DOHH2 (cell line): ENCODE results near the gene ROR2.

Source experiments
- H3F3A ChIP-seq: fragments of 200-600 bp; sonication (generic), shearing (Covaris generic); 2 replicates; pipeline ENCODE4 v1.6.0; 2016; ENCODE audit warnings: antibody characterized with exemption, mild to moderate bottlenecking; ENCODE audit not compliant: control insufficient read depth, insufficient read depth
- H3K27ac ChIP-seq: fragments of 200-600 bp; sonication (generic); 2 replicates; pipeline ENCODE4 v1.5.1; 2014; ENCODE audit warnings: low read depth, mild to moderate bottlenecking, low read length, moderate library complexity
- H3K27me3 ChIP-seq: fragments of 200-600 bp; sonication (generic); 2 replicates; pipeline ENCODE4 v1.6.1; 2014; ENCODE audit warnings: mild to moderate bottlenecking, low read length, mixed read lengths; ENCODE audit not compliant: control insufficient read depth
- H3K36me3 ChIP-seq: fragments of 200-600 bp; sonication (generic); 2 replicates; pipeline ENCODE4 v1.6.1; 2014; ENCODE audit warnings: mild to moderate bottlenecking, low read length, moderate library complexity, mixed read lengths; ENCODE audit not compliant: control insufficient read depth
- H3K4me1 ChIP-seq: fragments of 200-600 bp; sonication (generic); 2 replicates; pipeline ENCODE4 v1.6.1; 2014; ENCODE audit warnings: mild to moderate bottlenecking, low read length, mixed read lengths; ENCODE audit not compliant: control insufficient read depth
- H3K4me2 ChIP-seq: fragments of 200-600 bp; sonication (generic); 2 replicates; pipeline ENCODE4 v1.6.0; 2014; ENCODE audit warnings: mild to moderate bottlenecking, low read length, moderate library complexity
- H3K4me3 ChIP-seq: fragments of 200-600 bp; sonication (generic); 2 replicates; pipeline ENCODE4 v1.5.1; 2014; ENCODE audit warnings: mild to moderate bottlenecking, low read length, mixed read lengths
- H3K79me2 ChIP-seq: fragments of 200-600 bp; sonication (generic); 2 replicates; pipeline ENCODE4 v1.6.1; 2014; ENCODE audit warnings: mild to moderate bottlenecking, low read length, mixed read lengths; ENCODE audit not compliant: control insufficient read depth
- H3K9me2 ChIP-seq: fragments of 200-600 bp; sonication (generic); replicated peaks from 2 replicates; pipeline ENCODE4 v1.6.1; 2014; ENCODE audit warnings: mild to moderate bottlenecking, low read length, mixed read lengths; ENCODE audit not compliant: control insufficient read depth
- H3K9me3 ChIP-seq: fragments of 200-600 bp; sonication (generic); 2 replicates; pipeline ENCODE4 v1.6.1; 2014; ENCODE audit warnings: antibody characterized with exemption, low read length, mixed read lengths; ENCODE audit not compliant: control insufficient read depth, insufficient read depth
- H4K20me1 ChIP-seq: fragments of 200-600 bp; sonication (generic); 2 replicates; pipeline ENCODE4 v1.6.0; 2014; ENCODE audit warnings: low read depth, mild to moderate bottlenecking, antibody characterized with exemption, low read length, moderate library complexity; ENCODE audit not compliant: control insufficient read depth, insufficient read depth
- CTCF ChIP-seq: fragments of 200-600 bp; sonication (generic); IDR thresholded peaks from one replicate; pipeline ENCODE4 v1.5.1; 2014; ENCODE audit warnings: antibody characterized with exemption, mild to moderate bottlenecking, low read depth, low read length; ENCODE audit not compliant: poor library complexity, severe bottlenecking
- EZH2phosphoT487 ChIP-seq: fragments of 200-600 bp; sonication (generic); IDR thresholded peaks from 2 replicates; pipeline ENCODE4 v1.6.1; 2017; ENCODE audit warnings: borderline replicate concordance, mild to moderate bottlenecking, antibody characterized with exemption, low read length, moderate library complexity, mixed read lengths

ROR2 gene

GRCh38 chr9:91915524-91916263 lies 34.3 kb downstream of the ROR2 start:
- Histone ChIP-seq H3K27ac (no peak overlapping the region), H3K4me1 (no peaks in the 10 kb centered on the region), H3K9me2 (no peaks in the 10 kb centered on the region), H3K27me3 (peaks cover 4% of the 10 kb centered on the region; the same call in 1 of the 2 replicates), H3K4me3 (no peak overlapping the region), H4K20me1 (no peaks in the 10 kb centered on the region), H3K36me3 (no peaks in the 10 kb centered on the region), H3F3A (no peaks in the 10 kb centered on the region), H3K79me2 (no peaks in the 10 kb centered on the region), H3K9me3 (no peaks in the 10 kb centered on the region), H3K4me2 (no peak overlapping the region)
- no peak for TF ChIP-seq CTCF
- TF ChIP-seq EZH2phosphoT487, result no peak

- Histone ChIP-seq H3K79me2 (no peaks in the 10 kb centered on the region), H3K27me3 (peaks cover 4% of the 10 kb centered on the region; the same call in 1 of the 2 replicates), H3K4me2 (no peak overlapping the region), H3K9me2 (no peaks in the 10 kb centered on the region), H3K9me3 (no peaks in the 10 kb centered on the region), H3K36me3 (no peaks in the 10 kb centered on the region), H3F3A (no peaks in the 10 kb centered on the region), H3K27ac (no peak overlapping the region), H3K4me1 (no peaks in the 10 kb centered on the region), H4K20me1 (no peaks in the 10 kb centered on the region), H3K4me3 (no peak overlapping the region)
- TF ChIP-seq EZH2phosphoT487, result no peak
- TF ChIP-seq CTCF, result no peak
These were observed 35.1 kb downstream of the ROR2 start for GRCh38 chr9:91914937-91915336.

GRCh38 chr9:91914404-91914803 lies 35.6 kb downstream of the ROR2 start:
- Histone ChIP-seq H3K27ac (no peak overlapping the region), H3K9me2 (no peaks in the 10 kb centered on the region), H3K9me3 (no peaks in the 10 kb centered on the region), H3K4me3 (no peak overlapping the region), H3F3A (no peaks in the 10 kb centered on the region), H4K20me1 (no peaks in the 10 kb centered on the region), H3K36me3 (no peaks in the 10 kb centered on the region), H3K27me3 (peaks cover 4% of the 10 kb centered on the region; the same call in 1 of the 2 replicates), H3K4me1 (no peaks in the 10 kb centered on the region), H3K79me2 (no peaks in the 10 kb centered on the region), H3K4me2 (no peak overlapping the region)
- no peak for TF ChIP-seq CTCF
- TF ChIP-seq EZH2phosphoT487, result no peak
